ENCODE data around the gene TMEM163. TPM values are rescaled to one million over a fixed set of nuclear protein-coding genes. Genes with fewer than 3 reads are reported as not detected.
A peak's percentile ranks its signal among the peaks of the same experiment; 100 is the strongest.

TMEM163 gene
- total RNA-seq, 6 experiments from 2014 or later: 0.06 to 0.20 (median 0.07) TPM; not detected in 3

GRCh38 chr2:134504586-134505336 lies 214.0 kb downstream of the TMEM163 start:
- Histone ChIP-seq H3K9me3 (no peaks in the 10 kb centered on the region), H3K36me3 (no peaks in the 10 kb centered on the region), H3K27me3 (no peaks in the 10 kb centered on the region), H3K4me3 (no peak overlapping the region), H3K27ac (no peak overlapping the region), H3K4me1 (no peaks in the 10 kb centered on the region)
- DNase-seq (peak in 1 of 3 donors; percentile 11), ATAC-seq (peak in 2 of 4 donors; percentile 20 to 77)
- no peak for TF ChIP-seq POLR2A (IDR thresholded peaks at IDR 0.05)
- TF ChIP-seq, protein P1, sequence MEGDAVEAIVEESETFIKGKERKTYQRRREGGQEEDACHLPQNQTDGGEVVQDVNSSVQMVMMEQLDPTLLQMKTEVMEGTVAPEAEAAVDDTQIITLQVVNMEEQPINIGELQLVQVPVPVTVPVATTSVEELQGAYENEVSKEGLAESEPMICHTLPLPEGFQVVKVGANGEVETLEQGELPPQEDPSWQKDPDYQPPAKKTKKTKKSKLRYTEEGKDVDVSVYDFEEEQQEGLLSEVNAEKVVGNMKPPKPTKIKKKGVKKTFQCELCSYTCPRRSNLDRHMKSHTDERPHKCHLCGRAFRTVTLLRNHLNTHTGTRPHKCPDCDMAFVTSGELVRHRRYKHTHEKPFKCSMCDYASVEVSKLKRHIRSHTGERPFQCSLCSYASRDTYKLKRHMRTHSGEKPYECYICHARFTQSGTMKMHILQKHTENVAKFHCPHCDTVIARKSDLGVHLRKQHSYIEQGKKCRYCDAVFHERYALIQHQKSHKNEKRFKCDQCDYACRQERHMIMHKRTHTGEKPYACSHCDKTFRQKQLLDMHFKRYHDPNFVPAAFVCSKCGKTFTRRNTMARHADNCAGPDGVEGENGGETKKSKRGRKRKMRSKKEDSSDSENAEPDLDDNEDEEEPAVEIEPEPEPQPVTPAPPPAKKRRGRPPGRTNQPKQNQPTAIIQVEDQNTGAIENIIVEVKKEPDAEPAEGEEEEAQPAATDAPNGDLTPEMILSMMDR (IDR thresholded peaks at IDR 0.05): no peak
- WGBS (ENCODE audit: insufficient coverage, low coverage, low lambda C conversion rate, missing lambda C conversion rate): 67% methylated on average over 2 of the region's 5 CpGs
- intact Hi-C loops (cut with DNase I): no loop called here

- intact Hi-C loops (cut with DNase I): no loop called here
- ATAC-seq: no peak
- Histone ChIP-seq H3K27ac (no peak overlapping the region), H3K9me3 (no peaks in the 10 kb centered on the region), H3K27me3 (no peaks in the 10 kb centered on the region), H3K4me3 (no peak overlapping the region), H3K36me3 (no peaks in the 10 kb centered on the region), H3K4me1 (no peaks in the 10 kb centered on the region)
- 38% methylated on average over 2 of the region's 2 CpGs for WGBS (ENCODE audit: insufficient coverage, low coverage, low lambda C conversion rate, missing lambda C conversion rate)
- DNase-seq: no peak
- TF ChIP-seq, protein P1 (IDR thresholded peaks at IDR 0.05): no peak
- TF ChIP-seq POLR2A (IDR thresholded peaks at IDR 0.05): no peak
These were observed 216.7 kb downstream of the TMEM163 start for GRCh38 chr2:134502104-134502503.

DNA sequence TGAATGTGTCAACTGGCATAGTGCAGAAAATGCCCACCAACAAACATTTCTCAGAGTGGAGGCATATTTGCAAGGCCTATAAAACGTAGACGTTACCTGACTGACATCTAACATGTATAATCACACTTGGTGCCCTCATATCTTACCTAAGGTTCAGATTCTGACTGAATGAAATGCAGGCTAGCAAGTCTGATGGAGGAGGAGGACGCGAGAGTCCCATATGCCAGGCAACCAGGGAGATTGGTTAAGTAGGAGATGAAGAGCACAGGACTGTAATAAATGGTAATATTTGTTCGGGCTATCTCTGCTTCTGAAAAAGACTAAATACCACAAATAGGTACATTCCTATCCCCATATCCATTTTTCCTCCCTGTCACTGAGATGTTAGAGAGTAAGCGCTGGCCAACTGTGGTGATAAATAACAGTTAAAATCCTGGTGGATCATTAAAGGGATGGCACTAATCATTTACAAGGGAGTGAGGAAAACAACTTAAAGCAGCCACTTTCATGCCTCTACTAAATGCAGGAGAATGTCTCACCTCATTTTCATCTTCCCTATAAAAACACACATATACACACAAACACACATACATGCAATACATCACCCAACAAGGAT lies 217.2 kb downstream of the TMEM163 start:
- 59% methylated on average over 6 of the region's 6 CpGs for WGBS (ENCODE audit: insufficient coverage, low coverage, low lambda C conversion rate, missing lambda C conversion rate)
- intact Hi-C loops (cut with DNase I): no loop called here
- Histone ChIP-seq H3K4me1 (no peaks in the 10 kb centered on the region), H3K9me3 (no peaks in the 10 kb centered on the region), H3K27me3 (no peaks in the 10 kb centered on the region), H3K4me3 (no peak overlapping the region), H3K36me3 (no peaks in the 10 kb centered on the region), H3K27ac (no peak overlapping the region)
- TF ChIP-seq, protein P1 (IDR thresholded peaks at IDR 0.05): no peak
- no peak for TF ChIP-seq POLR2A (IDR thresholded peaks at IDR 0.05)
- ATAC-seq: no peak
- DNase-seq: no peak

GRCh38 chr2:134500211-134500935 lies 218.4 kb downstream of the TMEM163 start:
- WGBS (ENCODE audit: insufficient coverage, low coverage, low lambda C conversion rate, missing lambda C conversion rate): 55% methylated on average over 7 of the region's 9 CpGs
- no peak for ATAC-seq

More at GRCh38 chr2:134500211-134500935, 218.4 kb downstream of the TMEM163 start:
- no peak overlapping the region for H3K4me3 ChIP-seq
- H3K27me3 ChIP-seq: no peaks in the 10 kb centered on the region
- DNase-seq: no peak
- H3K4me1 ChIP-seq: no peaks in the 10 kb centered on the region
- no peaks in the 10 kb centered on the region for H3K36me3 ChIP-seq
- TF ChIP-seq POLR2A (IDR thresholded peaks at IDR 0.05): no peak
- no peaks in the 10 kb centered on the region for H3K9me3 ChIP-seq
- intact Hi-C loops (cut with DNase I): no loop called here
- no peak overlapping the region for H3K27ac ChIP-seq
